ENCODE data around the gene FMNL1. TPM values are rescaled to one million over a fixed set of nuclear protein-coding genes. Genes with fewer than 3 reads are reported as not detected.
A peak's percentile ranks its signal among the peaks of the same experiment; 100 is the strongest.

FMNL1 gene
- total RNA-seq, 1 donor from 2014 or later: 2.8 TPM

DNA sequence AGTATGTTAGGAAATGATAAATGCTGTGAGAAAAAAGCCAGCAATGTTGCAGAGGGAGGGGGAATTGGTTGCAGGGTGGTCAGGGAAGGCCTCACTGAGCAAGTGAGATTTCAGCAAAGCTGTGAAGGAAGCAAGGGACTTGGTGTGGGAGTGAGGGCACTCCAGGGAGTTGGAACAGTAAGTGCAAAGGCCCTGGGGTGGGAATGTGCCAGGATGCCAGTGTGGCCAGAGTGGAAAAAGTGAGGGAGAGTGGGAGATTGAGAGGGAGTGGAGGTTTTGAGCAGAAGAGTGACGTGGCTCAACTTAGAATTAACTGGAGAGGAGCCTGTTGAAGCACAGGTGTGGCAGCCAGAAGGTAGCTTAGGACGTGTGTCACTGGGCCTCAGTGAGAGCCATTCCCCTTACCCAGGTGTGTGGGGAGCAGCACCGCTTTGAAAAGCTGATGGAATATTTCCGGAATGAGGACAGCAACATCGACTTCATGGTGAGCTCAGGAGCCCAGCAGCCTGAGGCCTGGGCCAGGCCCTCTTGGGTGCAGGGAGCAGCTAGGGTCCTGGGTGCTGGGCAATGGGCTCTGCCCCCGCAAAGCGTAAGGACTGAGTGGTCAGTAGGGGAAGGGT is 16.6 kb downstream of the FMNL1 start:
- H3K4me1 Mint-ChIP-seq (ENCODE audit: unreplicated experiment): peaks cover 11% of the 10 kb centered on the region
- DNase-seq (ENCODE audit: extremely low spot score, unreplicated experiment): no peak
- H3K27ac Mint-ChIP-seq (ENCODE audit: unreplicated experiment): no peak overlapping the region
- H3K27me3 Mint-ChIP-seq (ENCODE audit: unreplicated experiment): peaks cover 7% of the 10 kb centered on the region
- H3K4me3 Mint-ChIP-seq (ENCODE audit: unreplicated experiment): no peak overlapping the region
- H3K9me3 Mint-ChIP-seq (ENCODE audit: unreplicated experiment): no peaks in the 10 kb centered on the region
- H3K36me3 Mint-ChIP-seq (ENCODE audit: unreplicated experiment): no peaks in the 10 kb centered on the region
- TF ChIP-seq, protein P1, sequence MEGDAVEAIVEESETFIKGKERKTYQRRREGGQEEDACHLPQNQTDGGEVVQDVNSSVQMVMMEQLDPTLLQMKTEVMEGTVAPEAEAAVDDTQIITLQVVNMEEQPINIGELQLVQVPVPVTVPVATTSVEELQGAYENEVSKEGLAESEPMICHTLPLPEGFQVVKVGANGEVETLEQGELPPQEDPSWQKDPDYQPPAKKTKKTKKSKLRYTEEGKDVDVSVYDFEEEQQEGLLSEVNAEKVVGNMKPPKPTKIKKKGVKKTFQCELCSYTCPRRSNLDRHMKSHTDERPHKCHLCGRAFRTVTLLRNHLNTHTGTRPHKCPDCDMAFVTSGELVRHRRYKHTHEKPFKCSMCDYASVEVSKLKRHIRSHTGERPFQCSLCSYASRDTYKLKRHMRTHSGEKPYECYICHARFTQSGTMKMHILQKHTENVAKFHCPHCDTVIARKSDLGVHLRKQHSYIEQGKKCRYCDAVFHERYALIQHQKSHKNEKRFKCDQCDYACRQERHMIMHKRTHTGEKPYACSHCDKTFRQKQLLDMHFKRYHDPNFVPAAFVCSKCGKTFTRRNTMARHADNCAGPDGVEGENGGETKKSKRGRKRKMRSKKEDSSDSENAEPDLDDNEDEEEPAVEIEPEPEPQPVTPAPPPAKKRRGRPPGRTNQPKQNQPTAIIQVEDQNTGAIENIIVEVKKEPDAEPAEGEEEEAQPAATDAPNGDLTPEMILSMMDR (IDR thresholded peaks at IDR 0.05): no peak

DNA sequence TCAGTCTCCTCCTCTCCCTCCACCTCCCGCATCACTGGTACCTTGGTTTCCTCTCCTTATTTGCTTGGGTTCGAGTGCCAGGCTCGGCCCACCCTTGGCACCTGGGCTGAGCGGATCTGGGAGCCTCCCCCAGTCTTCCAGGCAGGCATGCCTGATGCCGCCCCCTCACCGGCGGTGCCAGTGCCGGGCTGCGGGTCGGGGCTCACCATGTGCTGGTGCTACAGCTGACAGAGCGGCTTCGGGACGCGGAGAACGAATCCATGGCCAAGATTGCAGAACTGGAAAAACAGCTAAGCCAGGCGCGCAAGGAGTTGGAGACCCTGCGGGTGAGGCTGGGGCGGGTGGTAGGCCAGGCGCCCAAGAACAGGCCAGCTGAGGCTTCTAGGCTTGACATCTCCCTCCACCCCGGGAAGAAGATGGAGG is 19.2 kb downstream of the FMNL1 start:
- no peaks in the 10 kb centered on the region for H3K36me3 Mint-ChIP-seq (ENCODE audit: unreplicated experiment)
- H3K4me1 Mint-ChIP-seq (ENCODE audit: unreplicated experiment): peaks cover 11% of the 10 kb centered on the region
- no peak for DNase-seq (ENCODE audit: extremely low spot score, unreplicated experiment)
- no peaks in the 10 kb centered on the region for H3K9me3 Mint-ChIP-seq (ENCODE audit: unreplicated experiment)
- TF ChIP-seq, protein P1 (IDR thresholded peaks at IDR 0.05): no peak
- no peak overlapping the region for H3K27ac Mint-ChIP-seq (ENCODE audit: unreplicated experiment)
- peaks cover 7% of the 10 kb centered on the region for H3K27me3 Mint-ChIP-seq (ENCODE audit: unreplicated experiment)
- H3K4me3 Mint-ChIP-seq (ENCODE audit: unreplicated experiment): peak overlapping the region; percentile 65

DNA sequence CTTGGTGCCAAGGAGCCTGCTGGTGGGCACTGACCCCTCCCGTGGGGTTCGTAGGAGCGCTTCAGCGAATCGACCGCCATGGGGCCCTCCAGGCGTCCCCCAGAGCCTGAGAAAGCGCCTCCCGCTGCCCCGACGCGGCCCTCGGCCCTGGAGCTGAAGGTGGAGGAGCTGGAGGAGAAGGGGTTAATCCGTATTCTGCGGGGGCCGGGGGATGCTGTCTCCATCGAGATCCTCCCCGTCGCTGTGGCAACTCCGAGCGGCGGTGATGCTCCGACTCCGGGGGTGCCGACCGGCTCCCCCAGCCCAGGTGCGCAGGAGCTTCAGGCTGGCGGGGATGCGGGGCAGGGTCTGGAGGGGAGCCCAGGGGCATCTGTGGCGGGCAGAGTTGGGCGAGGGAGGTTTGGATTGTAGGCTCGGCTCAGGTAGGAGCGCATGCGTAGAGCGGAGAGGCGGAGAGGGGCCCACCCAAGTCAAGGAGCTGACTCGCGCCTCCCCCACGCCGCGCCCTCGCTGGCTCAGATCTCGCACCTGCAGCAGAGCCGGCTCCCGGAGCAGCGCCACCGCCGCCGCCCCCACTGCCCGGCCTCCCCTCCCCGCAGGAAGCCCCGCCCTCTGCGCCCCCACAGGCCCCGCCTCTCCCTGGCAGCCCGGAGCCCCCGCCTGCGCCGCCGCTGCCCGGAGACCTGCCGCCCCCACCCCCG is 19.8 kb downstream of the FMNL1 start:
- Mint-ChIP-seq H3K27me3 (ENCODE audit: unreplicated experiment) (peaks cover 7% of the 10 kb centered on the region), H3K36me3 (ENCODE audit: unreplicated experiment) (no peaks in the 10 kb centered on the region), H3K9me3 (ENCODE audit: unreplicated experiment) (no peaks in the 10 kb centered on the region), H3K27ac (ENCODE audit: unreplicated experiment) (no peak overlapping the region), H3K4me1 (ENCODE audit: unreplicated experiment) (peaks cover 14% of the 10 kb centered on the region), H3K4me3 (ENCODE audit: unreplicated experiment) (peak overlapping the region; percentile 65)
- no peak for DNase-seq (ENCODE audit: extremely low spot score, unreplicated experiment)
- TF ChIP-seq, protein P1 (IDR thresholded peaks at IDR 0.05): no peak

DNA sequence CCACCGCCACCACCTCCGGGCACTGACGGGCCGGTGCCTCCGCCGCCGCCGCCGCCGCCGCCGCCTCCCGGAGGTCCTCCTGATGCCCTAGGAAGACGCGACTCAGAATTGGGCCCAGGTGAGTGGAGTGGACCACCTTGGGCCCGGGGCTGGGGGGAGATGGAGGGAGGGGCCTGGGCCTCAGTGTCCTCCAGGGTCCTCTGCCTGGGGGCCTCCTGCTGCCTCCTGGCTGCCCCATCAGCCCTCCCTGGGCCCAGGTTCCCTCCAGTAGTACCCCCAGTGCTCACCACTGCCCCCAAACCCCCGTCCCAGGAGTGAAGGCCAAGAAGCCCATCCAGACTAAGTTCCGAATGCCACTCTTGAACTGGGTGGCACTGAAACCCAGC is 20.3 kb downstream of the FMNL1 start:
- H3K27ac Mint-ChIP-seq (ENCODE audit: unreplicated experiment): no peak overlapping the region
- H3K4me3 Mint-ChIP-seq (ENCODE audit: unreplicated experiment): peak overlapping the region; percentile 52
- no peaks in the 10 kb centered on the region for H3K36me3 Mint-ChIP-seq (ENCODE audit: unreplicated experiment)
- no peak for DNase-seq (ENCODE audit: extremely low spot score, unreplicated experiment)
- H3K27me3 Mint-ChIP-seq (ENCODE audit: unreplicated experiment): peaks cover 8% of the 10 kb centered on the region
- H3K9me3 Mint-ChIP-seq (ENCODE audit: unreplicated experiment): no peaks in the 10 kb centered on the region
- peaks cover 19% of the 10 kb centered on the region for H3K4me1 Mint-ChIP-seq (ENCODE audit: unreplicated experiment)
- TF ChIP-seq, protein P1 (IDR thresholded peaks at IDR 0.05): no peak

DNA sequence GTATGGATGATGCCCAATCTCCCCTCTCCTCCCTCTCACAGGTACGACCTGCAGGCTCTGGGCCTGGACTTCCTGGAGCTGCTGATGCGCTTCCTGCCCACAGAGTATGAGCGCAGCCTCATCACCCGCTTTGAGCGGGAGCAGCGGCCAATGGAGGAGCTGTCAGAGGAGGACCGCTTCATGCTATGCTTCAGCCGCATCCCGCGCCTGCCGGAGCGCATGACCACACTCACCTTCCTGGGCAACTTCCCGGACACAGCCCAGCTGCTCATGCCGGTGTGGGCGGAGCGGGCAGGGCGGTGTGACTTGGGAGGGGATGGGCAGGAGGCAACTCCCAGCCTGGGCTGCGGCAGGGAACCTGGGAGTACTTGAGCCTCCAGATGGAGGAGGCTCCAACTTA is 22.1 kb downstream of the FMNL1 start:
- H3K27ac Mint-ChIP-seq (ENCODE audit: unreplicated experiment): no peak overlapping the region
- TF ChIP-seq, protein P1 (IDR thresholded peaks at IDR 0.05): no peak

More for the DNA sequence above, 22.1 kb downstream of the FMNL1 start:
- peaks cover 5% of the 10 kb centered on the region for H3K27me3 Mint-ChIP-seq (ENCODE audit: unreplicated experiment)
- H3K4me1 Mint-ChIP-seq (ENCODE audit: unreplicated experiment): peaks cover 25% of the 10 kb centered on the region
- H3K36me3 Mint-ChIP-seq (ENCODE audit: unreplicated experiment): no peaks in the 10 kb centered on the region
- H3K4me3 Mint-ChIP-seq (ENCODE audit: unreplicated experiment): no peak overlapping the region
- DNase-seq (ENCODE audit: extremely low spot score, unreplicated experiment): no peak
- H3K9me3 Mint-ChIP-seq (ENCODE audit: unreplicated experiment): no peaks in the 10 kb centered on the region
